PC-3 (cell line): ENCODE measurements around the gene BBS2. TPM values are rescaled to one million over a fixed set of nuclear protein-coding genes. Genes with fewer than 3 reads are reported as not detected.

Experiments
- ATAC-seq: fragments of 200-7000 bp; cut with Tn5 transposase; 2 replicates; pipeline ENCODE4 v1.9.1; 2020; ENCODE audit warnings: mild to moderate bottlenecking, moderate library complexity
- BruUV-seq: library from RNA; stranded (reverse); fragments of 400-500 nt; replicated peaks from 2 replicates; lab custom pipeline; 2021; lab: Mats Ljungman, UMichigan
- CTCF ChIA-PET: fragments of 300-600 bp; sonication (Branson Sonifier 250); formaldehyde crosslinking; loops from one replicate; lab custom pipeline; 2022; ENCODE audit warnings: antibody characterized with exemption; lab: Charles Lee
- POLR2A ChIA-PET: fragments of 300-600 bp; sonication (Branson Sonifier 250); formaldehyde crosslinking; loops from one replicate; lab custom pipeline; 2022; ENCODE audit warnings: antibody characterized with exemption; ENCODE audit not compliant: unreplicated experiment; lab: Charles Lee
- DNase-seq: peaks from one replicate; pipeline ENCODE4 v3.0.0-alpha.2; 2015
- H2AFZ ChIP-seq: fragments of 300-600 bp; sonication (generic); 2 replicates; pipeline ENCODE4 v1.6.0; 2016; ENCODE audit warnings: antibody characterized with exemption, low read length
- H3F3A ChIP-seq: fragments of 300-600 bp; sonication (generic); one replicate; pipeline ENCODE4 v1.6.0; 2017; ENCODE audit warnings: antibody characterized with exemption, low read length, control low read depth, mild to moderate bottlenecking; ENCODE audit not compliant: unreplicated experiment
- H3K27ac ChIP-seq: fragments of 300-600 bp; sonication (generic); 2 replicates; pipeline ENCODE4 v1.5.1; 2016; ENCODE audit warnings: mild to moderate bottlenecking, low read length
- H3K27me3 ChIP-seq: fragments of 300-600 bp; sonication (generic); 2 replicates; pipeline ENCODE4 v1.6.1; 2016; ENCODE audit warnings: low read length, mixed read lengths
- H3K36me3 ChIP-seq: fragments of 300-600 bp; sonication (generic); 2 replicates; pipeline ENCODE4 v1.6.1; 2016; ENCODE audit warnings: low read depth, mixed run types, low read length, mixed read lengths
- H3K4me1 ChIP-seq: fragments of 300-600 bp; sonication (generic); 2 replicates; pipeline ENCODE4 v1.5.1; 2016; ENCODE audit warnings: low read length; ENCODE audit not compliant: insufficient read depth
- H3K4me2 ChIP-seq: fragments of 300-600 bp; sonication (generic); 2 replicates; pipeline ENCODE4 v1.6.0; 2016; ENCODE audit warnings: low read length
- H3K4me3 ChIP-seq: fragments of 300-600 bp; sonication (generic); 2 replicates; pipeline ENCODE4 v1.5.1; 2016; ENCODE audit warnings: mild to moderate bottlenecking, low read length, mixed read lengths
- H3K79me2 ChIP-seq: fragments of 300-600 bp; sonication (generic); 2 replicates; pipeline ENCODE4 v1.6.1; 2017; ENCODE audit warnings: low read length, mixed read lengths
- H3K9ac ChIP-seq: fragments of 300-600 bp; sonication (generic); 2 replicates; pipeline ENCODE4 v1.6.0; 2016; ENCODE audit warnings: mild to moderate bottlenecking, low read length
- H3K9me2 ChIP-seq: fragments of 300-600 bp; sonication (generic); replicated peaks from 2 replicates; pipeline ENCODE4 v1.6.1; 2016; ENCODE audit warnings: mixed run types, low read length, mixed read lengths
- H3K9me3 ChIP-seq: fragments of 300-600 bp; sonication (generic); 2 replicates; pipeline ENCODE4 v1.6.1; 2016; ENCODE audit warnings: low read length, mixed read lengths
- H4K20me1 ChIP-seq: fragments of 300-600 bp; sonication (generic); 2 replicates; pipeline ENCODE4 v1.6.1; 2016; ENCODE audit warnings: low read length, mixed read lengths
- CTCF ChIP-seq: fragments of 300-600 bp; sonication (generic); conservative IDR thresholded peaks from 2 replicates; pipeline ENCODE4 v1.5.1; 2017; ENCODE audit warnings: antibody characterized with exemption, low read depth, mild to moderate bottlenecking, low read length
- EZH2 ChIP-seq: fragments of 300-600 bp; sonication (generic); IDR thresholded peaks from one replicate; pipeline ENCODE4 v1.6.1; 2017; ENCODE audit warnings: antibody characterized with exemption, mild to moderate bottlenecking, low read length; ENCODE audit not compliant: unreplicated experiment
- EZH2phosphoT487 ChIP-seq: fragments of 300-600 bp; sonication (generic); IDR thresholded peaks from 2 replicates; pipeline ENCODE4 v1.6.1; 2018; ENCODE audit warnings: mild to moderate bottlenecking, antibody characterized with exemption, low read length, borderline replicate concordance
- intact Hi-C: fragments of 100-400 bp; cut with micrococcal nuclease; formaldehyde crosslinking; loops from 2 replicates; pipeline ENCODE4 v1.9.0; 2023
- total RNA-seq: library from RNA; depleted of rRNA; stranded (reverse); fragments of >200 nt; gene quantifications from 2 replicates; pipeline ENCODE4 v1.2.3, GENCODE V29; 2014

The BBS2 gene
- total RNA-seq, 1 experiment from 2014 or later = 19.2 TPM

GRCh38 chr16:56450986-56451752 is 68.7 kb downstream of the BBS2 start, which contains the start of the genes NUDT21 and OGFOD1:
NUDT21 (minus strand) TSS chr16:56451332; CDS start chr16:56451202, 130 bp downstream.
OGFOD1 (plus strand) TSS chr16:56451554; CDS start chr16:56451613, 59 bp downstream.
- ChIA-PET POLR2A (interaction anchor here (0.6 to 0.7 kb wide), 2 partner anchors 21 to 42 kb away, joined by 5 read pairs; no protein-coding TSS in a partner anchor), CTCF (interaction anchor here (0.6 kb wide), 2 partner anchors 63 to 207 kb away, joined by 3 to 4 read pairs; partner anchors contain the start of gene MT1F)
- peak within 1 kb of the TSS; percentile 61 for H3K27ac ChIP-seq
- H3K4me1 ChIP-seq = peaks cover 24% of the 10 kb centered on the region
- BruUV-seq = no TSS peak
- no peaks in the 10 kb centered on the region for H3F3A ChIP-seq
- ATAC-seq (peak; percentile 95), DNase-seq (peak; percentile 93)
- no peak for TF ChIP-seq EZH2
- TF ChIP-seq CTCF = no peak
- peak within 1 kb of the TSS; percentile 98 for H3K4me3 ChIP-seq
- H3K9me3 ChIP-seq = no peaks in the 10 kb centered on the region
- H3K27me3 ChIP-seq = no peaks in the 10 kb centered on the region
- peaks cover 35% of the 10 kb centered on the region for H4K20me1 ChIP-seq
- H3K4me2 ChIP-seq = peak within 1 kb of the TSS; percentile 100
- H2AFZ ChIP-seq = peak within 1 kb of the TSS; percentile 94
- no peaks in the 10 kb centered on the region for H3K9me2 ChIP-seq
- intact Hi-C loops = loop anchor here (2.0 kb wide), 1 partner anchor 118 kb away; no protein-coding TSS in a partner anchor
- H3K79me2 ChIP-seq = peaks cover 78% of the 10 kb centered on the region
- H3K36me3 ChIP-seq = peaks cover 25% of the 10 kb centered on the region
- H3K9ac ChIP-seq = peak within 1 kb of the TSS; percentile 98

- no peaks in the 10 kb centered on the region for H3K9me3 ChIP-seq
- no peak for TF ChIP-seq EZH2phosphoT487
- TF ChIP-seq EZH2 = no peak
- TF ChIP-seq CTCF = no peak
- no peak for DNase-seq
- H3F3A ChIP-seq = no peaks in the 10 kb centered on the region
- H3K36me3 ChIP-seq = peaks cover 32% of the 10 kb centered on the region
- H4K20me1 ChIP-seq = peaks cover 35% of the 10 kb centered on the region
- intact Hi-C loops = loop anchor here (2.0 kb wide), 1 partner anchor 118 kb away; no protein-coding TSS in a partner anchor
- peak overlapping the region; percentile 94 for H2AFZ ChIP-seq
- peaks cover 85% of the 10 kb centered on the region for H3K79me2 ChIP-seq
- H3K27me3 ChIP-seq = no peaks in the 10 kb centered on the region
- peak; percentile 27 for ATAC-seq
- H3K27ac ChIP-seq = peak overlapping the region; percentile 52; the same call in 1 of the 2 replicates
- ChIA-PET POLR2A (interaction anchor here (0.6 kb wide), 1 partner anchor 20 kb away, joined by 5 read pairs; no protein-coding TSS in a partner anchor), CTCF (interaction anchor here (0.6 kb wide), 1 partner anchor 63 kb away, joined by 4 read pairs; no protein-coding TSS in a partner anchor)
- no peaks in the 10 kb centered on the region for H3K9me2 ChIP-seq
- H3K9ac ChIP-seq = peak overlapping the region; percentile 98
- peak overlapping the region; percentile 95 for H3K4me2 ChIP-seq
- TSS peak; percentile 47 for BruUV-seq
- H3K4me3 ChIP-seq = peak overlapping the region; percentile 98
- H3K4me1 ChIP-seq = peaks cover 24% of the 10 kb centered on the region
These were observed 69.4 kb downstream of the BBS2 start for GRCh38 chr16:56450275-56450985.
